Muscle of leg (tissue), 11 donors: Measurements from ENCODE around the gene SLC31A1. TPM values are rescaled to one million over a fixed set of nuclear protein-coding genes. Genes with fewer than 3 reads are reported as not detected.
A peak's percentile ranks its signal among the peaks of the same experiment; 100 is the strongest.

ENCODE experiments used
- DNase-seq: peaks from one replicate; pipeline ENCODE4 v3.0.0; 2013
- H3K27ac ChIP-seq: one replicate; pipeline ENCODE4 v1.5.1; 2013; ENCODE audit warnings: mild to moderate bottlenecking, low read length, control low read depth
- H3K27me3 ChIP-seq: one replicate; pipeline ENCODE4 v1.6.1; 2013; ENCODE audit warnings: low read length; ENCODE audit not compliant: control insufficient read depth, insufficient read depth
- H3K36me3 ChIP-seq: one replicate; pipeline ENCODE4 v1.6.1; 2013; ENCODE audit warnings: low read length; ENCODE audit not compliant: control insufficient read depth, insufficient read depth
- H3K4me1 ChIP-seq: one replicate; pipeline ENCODE4 v1.6.1; 2013; ENCODE audit warnings: low read length; ENCODE audit not compliant: control insufficient read depth, insufficient read depth
- H3K4me3 ChIP-seq: one replicate; pipeline ENCODE4 v1.5.1; 2013; ENCODE audit warnings: low read length, control low read depth
- H3K9me3 ChIP-seq: replicated peaks from 2 replicates; pipeline ENCODE4 v1.6.1; 2013; ENCODE audit warnings: low read depth, low read length; ENCODE audit not compliant: control insufficient read depth
- WGBS: methylation state at CpG from one replicate; pipeline ENCODE4 v1.1.5; 2013; ENCODE audit warnings: missing lambda C conversion rate; ENCODE audit not compliant: insufficient coverage; 5-methylcytosine and 5-hydroxymethylcytosine counted together
- polyA plus RNA-seq, 8 donors: library from polyadenylated mRNA; unstranded; fragments of 120-200 nt; gene quantifications; one replicate each; pipeline versions ENCODE4 v1.2.1 to v1.2.3, GENCODE V29; 2013; ENCODE audit warnings: inconsistent platforms in 1 of 8, low replicate concordance in 1 of 8; ENCODE audit not compliant: insufficient read length in 8 of 8, insufficient read depth in 1 of 8
- total RNA-seq: library from RNA; stranded (reverse); fragments of 120-200 nt; gene quantifications from one replicate; pipeline ENCODE4 v1.2.4, GENCODE V29; 2013

SLC31A1 gene
- total and polyA plus RNA-seq, 9 donors: 8.0 to 14.2 (median 10.1) TPM

GRCh38 chr9:113184539-113184938, 36.8 kb upstream of the SLC31A1 start:
- Histone ChIP-seq H3K4me3 (no peak overlapping the region), H3K27me3 (no peaks in the 10 kb centered on the region), H3K27ac (no peak overlapping the region), H3K4me1 (no peaks in the 10 kb centered on the region), H3K36me3 (peaks cover 63% of the 10 kb centered on the region), H3K9me3 (no peaks in the 10 kb centered on the region)
- WGBS: no CpG with 5 or more reads among the region's 2 CpGs
- DNase-seq: no peak

- Histone ChIP-seq H3K9me3 (no peaks in the 10 kb centered on the region), H3K36me3 (peaks cover 61% of the 10 kb centered on the region), H3K4me1 (no peaks in the 10 kb centered on the region), H3K27me3 (no peaks in the 10 kb centered on the region), H3K27ac (no peak overlapping the region), H3K4me3 (no peak overlapping the region)
- no peak for DNase-seq
- 97% methylated on average over 3 of the region's 4 CpGs for WGBS
Measured at GRCh38 chr9:113185271-113185670, 36.1 kb upstream of the SLC31A1 start.

GRCh38 chr9:113186137-113186755, 35.1 kb upstream of the SLC31A1 start:
- peaks cover 62% of the 10 kb centered on the region for H3K36me3 ChIP-seq
- 95% methylated on average over 7 of the region's 7 CpGs for WGBS
- no peak for DNase-seq
- no peaks in the 10 kb centered on the region for H3K4me1 ChIP-seq
- no peaks in the 10 kb centered on the region for H3K27me3 ChIP-seq
- H3K27ac ChIP-seq: no peak overlapping the region
- H3K4me3 ChIP-seq: no peak overlapping the region
- H3K9me3 ChIP-seq: no peaks in the 10 kb centered on the region

- Histone ChIP-seq H3K4me3 (no peak overlapping the region), H3K36me3 (peaks cover 55% of the 10 kb centered on the region), H3K27me3 (no peaks in the 10 kb centered on the region), H3K4me1 (no peaks in the 10 kb centered on the region), H3K9me3 (no peaks in the 10 kb centered on the region), H3K27ac (no peak overlapping the region)
- 94% methylated on average over 5 of the region's 9 CpGs for WGBS
- DNase-seq: peak; percentile 64
Measured at GRCh38 chr9:113187929-113188595, 33.3 kb upstream of the SLC31A1 start.

- Histone ChIP-seq H3K27ac (no peak overlapping the region), H3K4me3 (no peak overlapping the region), H3K9me3 (no peaks in the 10 kb centered on the region), H3K4me1 (no peaks in the 10 kb centered on the region), H3K27me3 (no peaks in the 10 kb centered on the region), H3K36me3 (peaks cover 30% of the 10 kb centered on the region)
- whole genome bisulfite sequencing: no CpG with 5 or more reads among the region's 2 CpGs
- DNase-seq: no peak
Measured at GRCh38 chr9:113192455-113192854, 28.9 kb upstream of the SLC31A1 start.

GRCh38 chr9:113199683-113200329, 21.5 kb upstream of the SLC31A1 start:
- Histone ChIP-seq H3K27ac (no peak overlapping the region), H3K4me3 (no peak overlapping the region), H3K9me3 (no peaks in the 10 kb centered on the region), H3K27me3 (no peaks in the 10 kb centered on the region), H3K4me1 (no peaks in the 10 kb centered on the region), H3K36me3 (peaks cover 26% of the 10 kb centered on the region)
- WGBS: 100% methylated on average over 2 of the region's 4 CpGs
- no peak for DNase-seq

- H3K36me3 ChIP-seq: peaks cover 24% of the 10 kb centered on the region
- DNase-seq: peak; percentile 31
Measured at GRCh38 chr9:113205432-113205831, 15.9 kb upstream of the SLC31A1 start.

GRCh38 chr9:113205861-113206260, 15.5 kb upstream of the SLC31A1 start:
- WGBS: no CpG with 5 or more reads among the region's 1 CpG
- no peak overlapping the region for H3K27ac ChIP-seq
- H3K9me3 ChIP-seq: no peaks in the 10 kb centered on the region
- H3K36me3 ChIP-seq: peaks cover 24% of the 10 kb centered on the region
- no peak overlapping the region for H3K4me3 ChIP-seq
- DNase-seq: no peak
- H3K4me1 ChIP-seq: no peaks in the 10 kb centered on the region
- H3K27me3 ChIP-seq: no peaks in the 10 kb centered on the region

More at GRCh38 chr9:113205432-113205831, 15.9 kb upstream of the SLC31A1 start:
- Histone ChIP-seq H3K9me3 (no peaks in the 10 kb centered on the region), H3K4me3 (no peak overlapping the region), H3K27me3 (no peaks in the 10 kb centered on the region), H3K4me1 (no peaks in the 10 kb centered on the region), H3K27ac (no peak overlapping the region)
- no CpG with 5 or more reads among the region's 2 CpGs for WGBS

- H3K9me3 ChIP-seq: peaks cover 2% of the 10 kb centered on the region
- no peak overlapping the region for H3K4me3 ChIP-seq
- WGBS: 94% methylated on average over 7 of the region's 10 CpGs
- H3K27me3 ChIP-seq: no peaks in the 10 kb centered on the region
- DNase-seq: peak; percentile 17
- H3K36me3 ChIP-seq: peaks cover 20% of the 10 kb centered on the region
- no peaks in the 10 kb centered on the region for H3K4me1 ChIP-seq
- no peak overlapping the region for H3K27ac ChIP-seq
Measured at GRCh38 chr9:113210815-113211214, 10.5 kb upstream of the SLC31A1 start.

GRCh38 chr9:113215132-113215531, 6.2 kb upstream of the SLC31A1 start:
- H3K27ac ChIP-seq: no peak overlapping the region
- H3K36me3 ChIP-seq: peaks cover 4% of the 10 kb centered on the region
- H3K4me3 ChIP-seq: no peak overlapping the region
- H3K9me3 ChIP-seq: peaks cover 2% of the 10 kb centered on the region
- peak; percentile 10 for DNase-seq
- H3K4me1 ChIP-seq: peaks cover 3% of the 10 kb centered on the region
- WGBS: no CpG with 5 or more reads among the region's 3 CpGs
- H3K27me3 ChIP-seq: no peaks in the 10 kb centered on the region
